ACHN (cell line): ENCODE measurements around the gene PGBD1.

Experiments used
- DNase-seq: peaks from one replicate; pipeline ENCODE4 v3.0.0-alpha.2; 2015
- in situ Hi-C: cut with HindIII; loops from 2 replicates; pipeline ENCODE4 v1.10.0; 2017; ENCODE audit warnings: low sequenced_read_pairs, low pct_ligation_motif_present, low pct_unique_long_range_greater_than_20kb

The PGBD1 gene

DNA sequence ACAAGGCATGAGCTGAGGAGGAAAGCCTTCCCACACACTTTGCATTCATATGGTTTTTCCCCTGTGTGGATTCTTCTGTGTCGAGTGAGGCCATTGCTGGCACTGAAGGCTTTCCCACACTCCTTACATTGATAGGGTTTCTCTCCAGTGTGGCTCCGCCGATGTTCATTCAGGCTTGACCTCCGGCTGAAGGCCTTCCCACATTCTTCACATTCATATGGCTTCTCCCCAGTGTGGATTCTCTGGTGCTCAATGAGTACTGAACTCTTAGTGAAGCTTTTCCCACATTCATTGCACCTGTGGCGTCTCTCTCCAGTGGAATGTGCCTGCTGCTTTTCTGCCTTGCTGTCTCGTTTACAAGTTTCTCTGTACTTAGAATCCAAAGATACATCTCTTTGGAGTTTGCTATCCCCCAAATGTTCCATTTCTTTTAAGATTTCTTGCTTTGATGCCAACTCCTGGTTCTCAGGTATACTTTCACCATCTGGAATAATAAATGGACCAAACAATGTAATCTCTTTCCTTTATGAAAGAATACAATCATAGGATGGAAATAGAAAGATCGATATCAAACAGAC is 45.1 kb downstream of the PGBD1 start:
- in situ Hi-C loops = no loop called here
- DNase-seq = no peak

DNA sequence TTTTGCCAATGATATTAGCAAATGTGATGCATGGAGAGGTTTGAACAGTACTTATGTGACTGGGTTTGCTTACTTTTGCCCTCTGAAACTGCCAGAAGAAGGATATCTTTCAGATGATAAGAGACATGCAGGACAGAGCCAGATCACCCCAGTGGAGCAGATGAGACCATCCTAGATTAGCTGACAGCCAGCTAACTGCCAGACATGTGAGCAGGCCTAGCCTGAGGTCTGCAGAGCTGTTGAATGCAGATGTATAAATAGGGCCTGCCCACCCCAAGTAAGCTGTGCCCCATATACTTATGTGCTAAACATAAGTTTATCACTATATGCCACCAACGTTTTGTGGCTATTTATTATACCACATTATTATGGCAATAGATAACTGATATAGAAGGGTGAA is 48.7 kb downstream of the PGBD1 start:
- in situ Hi-C loops = no loop called here

DNA sequence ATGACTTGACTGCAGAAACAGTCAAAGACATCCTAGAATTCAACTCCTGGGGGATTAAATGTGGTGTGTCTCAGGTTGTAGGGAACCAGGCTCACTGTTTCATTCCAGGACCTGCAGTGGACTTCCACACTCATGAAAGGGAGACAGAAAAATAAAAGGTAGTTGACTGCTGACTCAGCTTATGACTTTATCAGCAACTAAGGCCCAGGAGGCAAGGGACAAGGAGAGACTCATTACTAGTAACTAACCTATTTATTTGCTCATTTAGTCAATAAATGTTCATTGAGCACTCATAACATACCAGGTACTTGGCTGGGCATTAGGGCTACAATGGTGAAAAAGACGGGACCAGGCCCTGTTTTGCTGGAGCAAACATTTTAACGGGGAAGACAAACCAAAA is 51.7 kb downstream of the PGBD1 start:
- in situ Hi-C loops = no loop called here
- no peak for DNase-seq

More for the DNA sequence above, 48.7 kb downstream of the PGBD1 start:
- DNase-seq = no peak

DNA sequence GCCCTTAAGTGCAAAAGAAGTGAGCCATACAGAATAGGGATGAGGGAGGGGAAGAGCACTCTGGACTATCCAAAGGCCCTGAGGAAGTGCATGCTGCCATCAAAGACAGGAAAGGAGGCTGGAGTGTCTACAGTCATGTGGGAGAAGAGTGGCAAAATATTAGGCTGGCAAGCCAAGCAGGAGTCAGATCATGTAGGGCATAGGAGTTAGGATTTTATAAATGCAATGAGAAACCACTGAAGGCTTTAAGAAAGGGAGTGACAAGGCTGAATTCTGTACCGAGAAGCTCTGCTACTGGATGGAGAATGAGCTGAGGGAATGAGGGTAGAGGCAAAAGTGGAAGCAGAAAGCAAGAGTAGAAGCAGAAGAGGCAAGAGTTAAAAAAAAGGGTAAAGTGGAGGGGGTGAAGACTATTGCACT is 52.2 kb downstream of the PGBD1 start:
- no peak for DNase-seq
- in situ Hi-C loops = no loop called here

DNA sequence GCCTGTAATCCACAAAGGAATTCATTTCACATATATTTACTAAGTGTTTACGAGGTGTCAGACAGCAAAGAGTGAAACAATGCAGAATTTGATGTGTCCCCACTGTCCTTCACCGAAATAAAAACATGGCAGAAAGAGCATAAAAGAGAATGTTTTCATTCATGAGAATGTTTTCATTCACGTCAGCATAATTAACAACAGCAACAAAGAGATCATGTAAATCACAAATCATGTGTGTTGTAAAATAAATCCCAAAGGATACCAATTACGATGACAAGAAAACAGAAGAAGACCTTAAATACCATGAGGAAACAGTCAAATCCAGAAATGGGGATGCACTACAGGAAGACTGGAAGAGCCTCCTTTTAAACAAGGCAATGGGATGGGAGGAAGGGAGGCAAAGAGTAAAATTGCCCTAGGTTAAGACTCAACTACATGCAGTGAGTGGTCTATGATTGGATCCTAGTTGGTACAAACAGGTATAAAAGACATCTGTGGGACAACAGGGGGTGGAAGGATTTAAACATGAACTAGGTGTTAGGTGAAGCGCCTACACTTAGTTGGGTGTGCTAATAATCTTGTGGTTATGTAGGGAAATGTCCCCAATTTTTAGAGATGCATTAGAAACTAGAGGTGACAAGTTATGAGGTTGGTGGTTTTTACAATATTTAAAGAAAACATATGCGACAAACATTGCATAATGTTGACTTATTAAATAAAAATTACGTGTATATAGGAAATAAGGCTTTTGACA is 53.1 kb downstream of the PGBD1 start:
- in situ Hi-C loops = no loop called here
- DNase-seq = no peak

DNA sequence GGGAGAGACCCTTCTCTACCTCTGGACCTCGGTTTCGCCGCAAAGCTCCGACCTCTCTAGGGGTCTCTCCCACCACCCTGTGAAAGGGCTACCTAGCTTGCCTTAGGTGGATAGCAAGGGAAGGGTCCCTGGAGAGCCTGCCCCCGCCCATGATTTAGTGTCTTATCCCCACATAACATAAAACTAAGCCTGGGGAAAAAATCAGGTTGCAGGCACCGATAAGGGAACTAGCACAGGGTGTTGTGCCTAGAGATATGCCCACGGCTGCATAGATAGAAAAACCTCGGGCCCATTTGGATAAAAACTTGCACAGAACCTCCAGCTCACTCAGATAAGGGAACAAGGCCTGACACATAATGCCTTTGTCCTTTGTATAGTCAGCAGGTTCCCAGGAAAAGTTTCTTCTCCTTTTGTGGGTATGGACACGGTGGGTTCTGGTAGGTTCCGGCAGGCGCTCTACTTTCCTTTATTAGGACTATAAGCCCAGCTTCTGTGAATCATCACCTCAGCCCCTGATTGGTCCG is 53.7 kb downstream of the PGBD1 start:
- in situ Hi-C loops = no loop called here

DNA sequence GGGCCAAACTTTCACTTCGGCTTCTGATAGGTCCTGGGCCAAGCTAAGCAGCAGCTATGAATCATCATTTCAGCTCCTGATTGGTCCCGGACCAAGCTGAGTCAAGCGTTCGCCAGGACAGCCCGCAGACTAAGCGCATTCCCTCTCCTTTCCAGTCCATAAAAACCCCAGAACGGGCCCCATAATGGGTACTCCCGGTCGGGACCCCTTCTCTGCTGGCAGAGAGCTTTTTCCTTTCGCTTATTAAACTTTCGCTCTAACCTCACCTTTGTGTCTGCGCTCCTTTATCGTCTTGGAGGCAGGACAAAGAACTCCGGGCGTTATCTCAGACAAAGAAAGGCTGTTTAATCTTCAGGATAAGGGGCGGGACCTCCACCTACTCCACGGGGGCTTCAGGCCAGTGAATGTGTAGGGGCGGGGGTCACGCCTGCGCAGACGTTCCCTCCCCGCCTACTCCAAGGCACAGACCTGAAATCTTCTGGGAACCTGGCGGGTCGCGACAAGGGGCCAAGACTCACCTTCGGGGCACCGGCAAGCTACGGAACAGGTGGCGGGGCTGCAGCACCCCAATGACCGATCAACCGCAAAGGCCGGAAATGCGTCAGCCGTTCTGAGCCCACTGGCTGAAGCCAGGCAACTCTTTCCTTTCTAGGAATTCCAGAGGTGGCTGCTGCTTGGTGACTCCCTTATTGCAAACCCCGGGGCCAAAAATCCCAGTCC is 54.4 kb downstream of the PGBD1 start, which contains the start of gene ZSCAN31:
ZSCAN31 (minus strand) TSS at position 585 of the 720 bp plus-strand sequence. CDS start 6,465 bp downstream, outside the sequence.
- peak; percentile 96 for DNase-seq
- in situ Hi-C loops = no loop called here

More for the DNA sequence above, 53.7 kb downstream of the PGBD1 start:
- no peak for DNase-seq

DNA sequence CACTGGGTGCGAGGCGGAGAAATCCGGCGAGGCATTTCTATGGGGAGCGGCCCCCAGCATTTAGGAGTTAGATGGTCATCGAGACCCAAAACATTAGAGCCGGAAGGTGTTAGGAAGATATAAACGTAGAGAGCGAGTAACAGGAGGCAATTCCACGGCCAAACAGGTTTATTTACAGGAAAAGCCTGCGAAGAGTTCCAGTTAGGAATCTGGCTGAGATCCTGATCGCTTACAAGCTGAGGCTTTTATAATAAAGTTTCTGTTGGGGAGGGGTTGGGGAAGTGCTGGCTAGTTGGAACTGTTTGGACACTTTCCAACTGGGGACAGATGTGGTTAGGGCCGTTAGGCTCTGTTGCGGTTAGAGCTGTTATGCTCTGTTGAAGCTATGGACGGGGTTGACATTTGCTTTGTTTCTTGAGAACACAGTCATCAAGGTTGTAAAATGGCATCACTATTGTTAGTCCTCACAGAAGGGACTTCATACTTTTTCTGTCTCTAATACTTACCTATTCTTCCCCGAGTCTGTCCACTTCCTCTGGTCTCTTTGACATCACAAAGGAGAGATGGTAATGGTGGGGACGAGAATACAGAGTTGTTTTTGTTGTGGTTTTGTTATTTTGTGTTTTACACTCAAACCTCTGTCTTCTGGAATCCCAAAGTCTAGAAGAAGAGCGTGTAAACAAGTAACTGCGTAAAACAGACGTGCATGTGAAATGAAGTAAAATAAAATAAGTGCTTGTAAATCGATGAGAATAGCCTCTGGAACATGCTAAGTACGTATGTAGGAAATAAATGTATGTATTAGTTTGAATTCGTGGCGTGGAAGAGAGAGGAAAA is 55.1 kb downstream of the PGBD1 start:
- in situ Hi-C loops = no loop called here
- DNase-seq = peak; percentile 48

DNA sequence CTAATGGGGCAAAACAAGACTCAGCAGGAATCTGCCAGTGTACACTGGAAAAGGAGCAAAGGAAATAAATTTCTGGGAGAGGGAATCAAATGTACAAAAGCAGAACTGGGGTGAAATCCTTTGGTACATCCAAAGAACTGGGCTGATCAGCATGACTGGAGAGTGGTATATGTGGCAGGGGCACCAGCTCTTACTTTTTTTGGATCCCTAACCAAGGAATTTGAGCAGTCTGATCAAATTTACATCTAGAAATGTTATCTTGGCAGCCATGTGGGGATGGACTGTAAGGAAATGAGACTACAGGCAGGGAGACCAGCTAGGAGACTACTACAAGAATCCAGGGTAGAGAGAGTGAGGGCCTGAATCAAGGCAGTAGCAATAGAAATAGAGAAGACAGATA is 55.7 kb downstream of the PGBD1 start:
- in situ Hi-C loops = no loop called here

DNA sequence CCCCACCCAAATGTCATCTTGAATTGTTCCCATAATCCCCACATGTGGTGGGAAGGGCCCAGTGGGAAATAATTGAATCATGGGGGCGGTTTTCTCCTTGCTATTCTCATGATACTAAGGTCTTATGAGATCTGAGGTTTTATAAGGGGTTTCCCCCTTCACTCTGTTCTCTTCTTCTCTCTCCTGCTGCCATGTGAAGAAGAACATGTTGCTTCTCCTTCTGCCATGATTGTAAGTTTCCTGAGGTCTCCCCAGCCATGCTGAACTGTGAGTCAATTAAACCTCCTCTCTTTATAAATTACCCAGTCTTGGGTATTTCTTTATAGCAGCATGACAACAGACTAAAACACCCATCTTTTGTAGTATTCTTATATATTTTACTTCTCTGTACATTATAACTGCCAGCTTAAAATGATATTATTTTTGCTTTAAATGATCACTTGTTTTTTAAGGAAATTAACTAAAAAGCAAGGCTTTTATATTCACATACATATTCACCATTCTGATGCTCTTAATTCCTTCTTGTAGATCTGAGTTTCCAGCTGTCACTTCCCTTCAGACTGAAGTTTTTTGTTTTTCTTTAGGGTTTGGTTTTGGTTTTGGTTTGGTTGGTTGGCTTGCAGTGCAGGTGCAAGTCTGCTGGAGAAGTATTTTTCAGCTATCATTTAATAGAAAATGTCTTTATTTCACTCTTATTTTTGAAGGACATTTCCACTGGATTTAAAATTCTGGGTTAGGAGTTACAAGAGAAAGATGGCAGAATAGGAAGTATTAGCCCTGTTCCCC is 59.1 kb downstream of the PGBD1 start:
- in situ Hi-C loops = no loop called here

More for the DNA sequence above, 55.7 kb downstream of the PGBD1 start:
- DNase-seq = no peak

DNA sequence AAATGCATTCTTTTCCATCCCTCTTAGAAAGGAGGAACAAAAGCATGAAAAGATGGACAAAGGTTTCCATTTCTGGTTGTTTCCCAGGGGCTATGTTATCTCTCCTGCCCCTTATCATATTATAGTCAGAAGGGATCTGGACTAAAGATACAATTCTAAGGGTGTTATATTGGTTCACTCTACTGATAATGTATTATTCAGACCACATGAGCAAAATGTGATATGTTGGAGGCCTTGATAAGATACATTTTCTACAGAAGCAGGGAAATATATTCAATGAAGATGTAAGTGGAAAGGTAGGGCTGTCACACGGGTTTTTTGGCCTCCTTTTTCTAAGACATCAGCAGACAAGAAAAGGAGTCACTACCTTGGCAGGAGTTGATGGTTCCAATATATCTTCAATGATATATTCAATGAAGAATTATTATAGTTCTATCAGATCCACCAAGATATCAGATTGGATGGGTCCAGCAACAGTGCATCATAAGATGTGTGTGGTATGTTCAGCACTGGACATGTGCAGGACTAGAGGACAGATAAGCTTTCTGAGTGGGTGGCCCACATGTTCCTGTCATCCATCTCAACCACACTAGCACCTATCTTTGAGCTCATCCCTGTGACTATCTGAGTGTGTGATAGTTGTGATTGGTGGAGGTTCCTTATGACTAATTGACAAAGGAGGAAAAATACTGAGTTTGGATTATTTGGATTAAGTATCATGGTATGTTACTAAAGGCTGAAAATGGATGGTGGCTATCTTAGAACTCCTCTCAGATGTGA is 62.7 kb downstream of the PGBD1 start:
- no peak for DNase-seq
- in situ Hi-C loops = no loop called here

More for the DNA sequence above, 59.1 kb downstream of the PGBD1 start:
- DNase-seq = no peak

DNA sequence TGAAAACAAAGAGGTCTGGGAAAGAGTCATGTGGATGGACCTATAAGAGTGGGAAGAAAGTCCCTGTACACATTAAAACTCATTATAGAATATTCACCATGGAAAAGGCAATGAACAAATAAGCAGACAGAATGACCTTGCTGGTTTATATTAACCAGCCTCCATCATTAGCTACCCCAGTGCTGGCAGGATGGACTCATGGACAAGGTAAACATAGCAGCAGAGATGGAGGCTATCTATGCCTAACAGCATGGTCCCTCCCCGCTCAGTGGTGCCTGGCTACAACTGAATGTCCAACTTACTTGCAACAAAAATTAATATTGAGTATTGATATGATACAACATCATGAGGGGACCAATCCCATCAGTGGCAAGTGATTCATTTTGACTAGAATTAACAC is 63.8 kb downstream of the PGBD1 start:
- in situ Hi-C loops = no loop called here
- no peak for DNase-seq

DNA sequence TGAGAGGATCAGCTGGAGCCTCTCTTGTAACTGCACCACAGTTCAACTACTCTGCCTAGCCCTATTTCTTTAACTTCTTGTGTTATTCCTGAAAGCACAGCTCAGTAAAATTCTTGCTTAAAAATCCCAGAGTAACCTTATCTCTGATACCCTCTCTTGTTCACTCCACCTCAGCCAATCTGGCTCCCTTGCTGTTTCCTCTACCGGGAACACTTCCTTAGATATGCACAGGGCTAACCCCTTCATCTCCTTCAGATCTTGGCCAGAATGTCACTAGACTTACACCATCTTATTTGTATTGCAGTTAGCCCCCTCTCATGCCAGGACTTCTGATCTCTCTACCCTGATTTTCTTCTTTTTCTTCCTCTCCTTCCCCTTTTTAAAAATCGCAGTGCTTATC is 65.7 kb downstream of the PGBD1 start:
- no peak for DNase-seq
- in situ Hi-C loops = no loop called here

DNA sequence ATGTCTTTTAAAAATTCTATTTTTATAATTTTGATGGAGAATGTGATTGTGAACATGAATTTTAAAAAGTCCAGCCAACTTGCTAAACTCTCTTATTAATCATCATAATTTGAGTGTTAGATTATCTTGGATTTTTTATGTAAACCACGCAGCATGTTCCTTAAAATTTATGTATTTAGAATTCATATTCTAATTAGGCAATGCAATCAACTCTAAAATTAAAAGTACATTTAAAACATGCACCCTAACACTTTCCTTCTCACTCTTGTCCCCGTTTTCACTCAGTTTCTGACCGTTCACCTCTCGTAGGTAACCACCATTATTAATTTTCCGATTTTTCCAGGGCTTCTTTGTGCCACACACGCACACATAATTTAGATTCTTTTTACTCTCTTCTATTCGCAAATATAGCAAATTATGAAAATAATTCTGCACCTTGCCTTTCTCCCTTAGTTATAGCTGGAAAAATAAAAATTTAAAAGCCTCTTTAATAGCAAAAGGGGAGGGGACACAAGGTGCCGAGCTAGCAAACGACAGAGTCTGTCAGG is 68.0 kb downstream of the PGBD1 start:
- DNase-seq = no peak
- in situ Hi-C loops = no loop called here

DNA sequence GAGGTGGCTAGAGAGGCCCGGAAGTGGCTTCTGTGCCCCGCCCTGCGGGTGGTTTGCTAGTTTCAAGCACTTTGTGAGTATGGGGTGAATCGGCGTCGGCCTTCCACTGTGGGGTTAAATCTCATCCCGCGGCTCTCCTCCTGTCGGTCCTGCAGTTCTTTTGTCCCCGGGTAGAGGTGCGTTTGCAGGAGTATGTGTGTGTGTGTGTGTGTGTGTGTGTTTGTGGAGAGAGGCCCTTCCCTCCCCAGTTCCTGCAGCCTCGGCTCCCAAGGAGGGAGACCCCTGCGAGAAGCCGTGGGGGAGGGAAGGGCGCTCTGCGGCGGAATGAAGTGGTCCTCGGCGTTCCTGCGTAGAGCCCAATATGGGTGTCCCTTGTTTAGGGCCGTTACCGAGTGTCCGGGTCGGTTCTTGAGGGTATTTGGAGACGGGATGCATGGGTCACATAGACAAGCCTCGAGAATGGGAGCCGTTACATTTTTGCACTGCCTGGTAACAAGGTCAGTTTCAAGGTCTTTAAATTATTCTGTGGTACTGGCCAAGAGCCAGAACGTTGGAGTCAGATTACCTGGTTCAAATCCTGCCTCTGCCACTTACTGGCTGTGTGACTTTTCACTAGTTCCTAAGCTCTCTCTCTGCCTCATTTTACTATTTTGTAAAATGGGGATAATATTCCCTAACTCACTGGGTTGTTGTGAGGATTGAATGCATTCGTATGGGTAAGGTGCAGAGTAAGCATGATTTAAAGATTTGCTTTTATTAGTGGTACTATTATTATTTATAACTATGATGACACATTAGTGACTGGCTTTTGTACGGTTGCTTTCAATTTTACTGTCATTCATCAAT is 68.7 kb downstream of the PGBD1 start, which contains the start of gene ZKSCAN3:
ZKSCAN3 (plus strand) TSS at position 56 of the 846 bp plus-strand sequence. CDS start 9,640 bp downstream, outside the sequence.
- peak; percentile 78 for DNase-seq
- in situ Hi-C loops = no loop called here

DNA sequence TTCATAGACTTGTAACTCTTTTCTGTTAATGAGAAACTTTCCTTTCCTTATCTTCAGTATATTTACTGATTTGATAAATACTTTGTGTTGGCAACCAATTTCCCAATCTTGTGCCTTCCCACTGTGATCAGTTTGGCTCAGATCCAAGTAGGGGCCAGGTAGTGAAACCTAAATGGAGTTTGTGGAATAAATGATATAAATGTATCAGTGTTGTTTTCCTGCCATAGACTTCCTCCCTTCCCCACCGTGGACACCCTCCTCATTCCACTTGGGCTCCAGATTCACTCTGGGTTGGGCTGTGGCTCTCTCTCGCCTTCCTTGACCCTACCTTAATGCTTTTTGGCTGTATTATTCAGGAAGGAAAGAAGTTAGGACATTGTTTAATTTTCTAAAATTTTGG is 69.7 kb downstream of the PGBD1 start:
- no peak for DNase-seq
- in situ Hi-C loops = no loop called here
